HG03442 (cell line): ENCODE measurements around the gene SYT11.
A peak's percentile ranks its signal among the peaks of the same experiment; 100 is the strongest.
"Not testable (repeated sequence)": the region's sequence is repeated elsewhere in the genome, so short reads cannot be mapped to it uniquely, and the experiment has no call there.

Experiments
- ATAC-seq: cut with Tn5 transposase; IDR thresholded peaks from one replicate; pipeline ENCODE4 v1.9.1; 2021; ENCODE audit warnings: mild to moderate bottlenecking, moderate library complexity; ENCODE audit not compliant: unreplicated experiment

SYT11 gene

DNA sequence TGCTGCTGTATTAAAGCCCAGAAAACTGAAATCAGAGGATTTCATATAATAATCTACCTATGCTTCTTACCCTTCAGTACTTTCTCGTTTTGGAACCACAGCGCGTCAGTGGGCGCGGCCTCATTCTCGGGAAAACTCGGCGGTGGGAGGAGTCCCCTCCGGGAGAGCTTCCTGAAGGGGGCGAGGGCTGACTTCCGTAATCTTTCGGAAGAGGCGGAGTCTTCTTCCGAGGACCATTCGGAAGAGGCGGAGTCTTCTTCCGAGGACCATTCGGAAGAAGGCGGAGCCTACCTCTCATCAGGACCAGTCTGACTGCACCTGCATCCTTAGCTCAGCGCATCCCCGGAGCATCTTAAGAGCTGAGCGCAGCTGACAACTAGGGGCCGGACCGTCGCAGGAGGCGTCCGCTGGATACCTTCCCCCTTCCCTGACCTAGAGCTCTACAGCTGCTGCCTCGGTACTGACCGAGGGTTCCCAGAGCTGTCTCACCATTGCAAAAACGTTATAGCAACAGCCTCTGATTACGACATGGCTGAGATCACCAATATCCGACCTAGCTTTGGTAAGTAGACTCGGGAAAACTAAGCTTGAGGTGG, at the start of gene SYT11:
TSS of gene SYT11 (plus strand) at position 334 of the 596 bp plus-strand sequence. CDS start at position 529, 195 bp downstream.
- ATAC-seq = peak; percentile 69

DNA sequence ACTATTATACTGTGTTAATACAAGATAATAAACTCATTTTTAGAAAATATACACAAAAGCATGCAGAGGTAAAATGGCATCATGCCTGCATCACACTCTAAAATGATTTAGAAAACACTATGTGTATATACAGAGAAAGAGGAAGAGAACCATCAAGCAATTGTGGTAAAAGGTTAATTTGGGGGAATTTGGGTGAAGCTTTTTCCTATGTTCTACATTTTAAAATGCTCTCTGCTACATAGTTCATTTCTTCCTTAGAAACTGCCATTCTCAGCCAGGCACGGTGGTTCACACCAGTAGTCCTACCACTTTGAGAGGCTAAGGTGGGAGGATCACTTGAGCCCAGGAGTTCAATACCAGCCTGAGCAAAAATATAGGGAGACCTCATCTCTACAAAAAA, 46.5 kb upstream of the SYT11 start:
- no peak for ATAC-seq

GRCh38 chr1:155813672-155814071, 45.7 kb upstream of the SYT11 start:
- no peak for ATAC-seq

DNA sequence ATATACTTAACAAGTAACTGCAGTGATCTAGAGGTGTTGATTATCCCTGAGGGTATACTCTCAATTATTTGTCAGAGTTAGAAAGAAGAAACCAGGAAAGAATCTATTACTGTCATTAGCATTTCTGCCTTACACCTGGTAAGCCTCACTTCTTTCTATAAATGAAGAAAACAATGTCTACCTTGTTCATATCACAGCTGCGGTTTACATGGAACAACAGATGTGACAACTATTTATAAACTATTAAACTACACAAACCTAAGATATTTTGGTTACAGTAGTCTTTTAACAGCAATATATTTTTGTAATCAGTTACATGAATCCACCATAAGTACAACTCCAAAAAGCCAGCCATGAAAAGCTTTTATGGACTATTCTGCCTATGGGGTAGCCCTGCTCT, 43.0 kb upstream of the SYT11 start:
- no peak for ATAC-seq

DNA sequence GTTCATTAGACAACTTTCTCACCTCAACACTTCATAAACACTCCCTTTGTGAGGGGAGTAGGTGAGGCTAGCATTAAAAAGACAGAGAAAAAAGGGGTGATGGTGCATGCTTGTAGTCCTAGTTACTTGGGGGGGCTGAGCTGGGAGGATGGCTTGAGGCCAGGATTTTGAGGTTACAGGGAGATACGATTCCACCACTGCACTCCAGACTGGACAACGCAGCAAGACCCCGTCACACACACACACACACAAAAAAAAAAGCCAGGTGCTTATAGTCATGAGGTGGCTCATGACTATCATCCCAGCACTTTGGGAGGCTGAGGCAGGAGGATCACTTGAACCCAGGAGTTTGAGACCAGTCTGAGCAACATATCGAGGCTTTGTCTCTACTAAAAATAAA, 31.9 kb upstream of the SYT11 start:
- ATAC-seq = no peak

DNA sequence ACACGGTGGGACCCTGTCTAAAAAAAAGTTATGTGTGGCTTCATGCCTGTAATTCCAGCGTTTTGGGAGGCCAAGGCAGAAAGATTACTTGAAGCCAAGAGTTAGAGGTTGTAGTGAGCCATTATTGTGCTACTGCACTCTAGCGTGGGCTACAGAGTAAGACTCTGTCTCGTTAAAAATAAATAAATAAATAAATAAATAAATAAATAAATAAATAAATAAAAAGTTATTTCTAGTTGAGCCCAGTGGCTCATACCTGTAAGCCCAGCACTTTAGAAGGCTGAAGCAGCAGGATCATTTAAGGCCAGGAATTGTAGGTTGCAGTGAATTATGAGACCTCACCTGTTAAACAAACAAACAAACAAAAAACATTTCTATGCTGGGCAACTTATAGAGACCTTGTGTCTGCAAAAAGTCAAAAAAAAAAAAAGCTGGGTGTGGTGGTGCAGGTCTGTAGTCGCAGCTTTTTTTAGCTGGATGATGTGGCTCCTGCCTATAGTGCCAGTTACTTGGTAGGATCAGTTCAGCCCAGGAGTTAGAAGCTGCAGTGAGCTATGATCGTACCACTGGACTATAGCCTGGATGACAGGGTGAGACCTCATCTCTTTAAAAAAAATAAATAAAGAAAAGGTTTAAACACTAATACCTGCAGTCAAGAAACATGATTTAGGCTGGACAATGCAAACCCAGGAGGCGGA, 27.9 kb upstream of the SYT11 start:
- no peak for ATAC-seq

DNA sequence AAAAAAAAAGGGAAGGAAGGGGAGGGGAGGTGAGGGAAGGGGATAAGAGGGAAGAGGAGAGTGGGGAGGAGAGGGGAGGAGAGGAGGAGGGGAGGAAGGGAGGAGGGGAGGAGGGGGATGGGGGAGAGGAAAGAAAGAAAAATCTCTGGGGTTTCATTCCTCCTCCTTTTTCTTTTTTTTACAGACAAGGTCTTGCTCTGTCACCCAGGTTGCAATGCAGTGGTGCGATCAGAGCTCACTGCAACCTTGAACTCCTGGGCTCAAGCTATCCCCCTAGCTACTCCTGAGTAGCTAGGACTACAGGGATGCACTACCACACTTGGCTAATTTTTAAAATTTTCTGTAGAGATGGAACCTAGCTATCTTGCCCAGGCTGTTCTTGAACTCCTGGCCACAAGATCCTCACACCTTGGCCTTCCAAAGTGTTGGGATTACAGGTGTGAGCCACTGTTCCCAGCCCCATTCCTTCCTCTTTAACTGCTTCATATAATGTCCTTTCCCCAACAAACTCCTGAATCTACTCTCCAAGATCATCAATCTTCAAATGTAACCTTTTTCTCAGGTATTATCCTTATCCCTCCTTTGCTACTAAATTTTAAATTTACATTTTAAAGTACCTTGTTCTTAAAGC, 25.6 kb upstream of the SYT11 start:
- ATAC-seq = no peak

DNA sequence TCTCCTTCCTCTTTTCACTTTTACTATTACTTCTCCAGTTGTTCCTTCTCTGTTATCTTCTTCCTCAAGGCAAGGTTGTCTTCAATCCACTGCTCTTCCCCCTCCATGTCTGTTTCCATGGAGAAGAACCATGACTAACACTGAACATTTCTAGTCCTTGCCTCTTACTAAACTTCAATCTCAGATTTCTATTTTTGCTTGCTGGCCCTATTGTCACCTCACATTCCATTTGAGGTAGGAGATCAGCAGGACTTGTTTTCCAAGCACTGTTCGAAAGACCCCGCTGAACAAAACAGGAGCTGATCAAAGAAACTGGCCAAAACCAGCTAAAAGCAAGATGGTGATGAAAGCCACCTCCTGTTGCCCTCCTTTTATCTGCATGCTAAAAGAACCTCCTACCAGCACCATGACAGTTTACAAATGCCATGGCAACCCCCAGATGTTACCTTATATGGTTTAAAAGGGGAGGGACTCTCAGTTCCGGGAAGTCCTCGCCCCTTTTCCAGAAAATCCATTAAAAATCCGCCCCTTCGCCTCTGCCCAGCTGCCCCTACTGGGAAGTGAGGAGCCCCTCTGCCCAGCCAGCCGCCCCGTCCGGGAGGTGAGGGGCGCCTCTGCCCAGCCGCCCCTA, 25.0 kb upstream of the SYT11 start:
- ATAC-seq = no peak

GRCh38 chr1:155834927-155835399, 24.4 kb upstream of the SYT11 start:
- not testable (repeated sequence) for ATAC-seq

- ATAC-seq = no peak
Observed at GRCh38 chr1:155835548-155835947, 23.8 kb upstream of the SYT11 start.

DNA sequence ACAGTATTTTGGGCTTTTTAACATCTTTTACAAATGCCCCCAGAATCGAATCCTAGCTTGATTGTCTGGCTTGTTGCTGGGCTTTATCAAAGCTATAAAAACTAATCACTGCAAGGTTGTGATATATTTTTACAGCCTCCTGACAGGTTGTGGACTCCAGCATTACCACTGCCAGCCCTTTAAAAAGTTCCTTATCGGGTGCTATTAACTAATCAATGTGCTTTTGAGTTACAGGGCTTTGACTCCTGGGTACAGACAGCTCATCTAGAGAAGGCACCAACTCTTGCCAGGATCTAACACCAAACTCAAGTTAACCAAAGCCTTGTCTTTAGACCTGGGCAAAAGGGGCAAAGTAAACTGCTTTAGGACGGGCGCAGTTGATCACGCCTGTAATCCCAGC, 19.0 kb upstream of the SYT11 start:
- ATAC-seq = no peak

DNA sequence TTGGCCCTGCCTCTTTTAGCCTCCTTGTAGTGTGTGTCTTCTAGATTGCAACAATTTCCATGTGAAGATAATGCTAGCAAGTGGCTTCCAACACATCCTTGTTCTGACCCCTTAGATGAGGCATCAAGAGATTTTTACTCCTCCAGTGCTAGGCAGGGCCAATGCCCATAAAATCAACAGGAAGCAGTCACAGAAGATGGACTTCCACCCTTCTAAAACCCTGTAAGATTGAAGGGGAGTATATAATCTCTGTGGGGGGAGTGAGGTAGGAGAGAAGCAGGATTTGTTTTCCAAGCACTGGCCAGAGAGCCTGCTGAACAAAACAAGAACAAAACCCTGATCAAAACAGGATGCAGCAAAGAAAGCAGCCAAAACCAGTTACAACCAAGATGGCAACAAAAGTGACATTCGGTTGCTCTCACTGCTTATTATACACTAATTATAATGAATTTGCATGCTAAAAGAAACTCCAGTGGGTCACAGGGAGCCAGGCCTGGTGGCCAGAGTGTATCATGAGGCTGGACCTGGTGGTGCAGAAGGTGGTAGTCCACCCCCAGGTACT, 14.4 kb upstream of the SYT11 start:
- ATAC-seq = no peak

DNA sequence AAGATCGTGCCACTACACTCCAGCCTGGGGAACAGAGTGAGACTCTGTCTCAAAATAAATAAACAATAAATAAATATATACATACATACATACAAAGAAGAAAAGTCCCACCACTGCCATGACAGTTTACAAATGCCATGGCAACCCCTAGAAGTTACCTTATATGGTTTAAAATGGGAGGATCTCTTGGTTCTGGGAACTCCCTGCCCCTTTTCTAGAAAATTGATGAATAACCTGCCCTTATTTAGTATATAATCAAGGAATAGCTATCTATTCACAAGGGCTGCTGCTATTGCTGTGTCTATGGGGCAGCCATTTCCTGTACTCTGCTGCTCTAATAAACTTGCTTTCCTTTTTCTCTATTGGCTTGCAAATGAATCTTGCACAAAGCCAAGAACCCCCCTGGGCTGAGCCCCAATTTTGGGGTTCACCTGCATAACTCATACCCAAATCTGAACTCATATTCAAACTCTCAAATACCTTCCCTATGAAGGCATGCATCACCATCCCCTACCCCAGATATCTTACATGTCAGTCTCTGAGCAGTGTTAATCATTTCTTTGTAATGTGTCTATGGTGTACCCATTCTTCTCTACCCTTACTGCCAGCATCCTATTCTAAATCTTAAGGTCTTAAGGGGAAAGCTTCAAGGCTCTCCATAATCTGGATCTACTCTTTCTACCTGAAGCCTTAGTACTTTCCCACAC, 11.4 kb upstream of the SYT11 start:
- no peak for ATAC-seq

- no peak for ATAC-seq
Observed at GRCh38 chr1:155850345-155850744, 9.0 kb upstream of the SYT11 start.

- no peak for ATAC-seq
Observed at GRCh38 chr1:155856257-155856974, 3.0 kb upstream of the SYT11 start.

- peak; percentile 44 for ATAC-seq
Observed at GRCh38 chr1:155856975-155857930, 2.1 kb upstream of the SYT11 start, which contains the start of gene GON4L. TSS of gene GON4L (minus strand) at chr1:155857214. CDS start at chr1:155853780, 3,434 bp downstream.

DNA sequence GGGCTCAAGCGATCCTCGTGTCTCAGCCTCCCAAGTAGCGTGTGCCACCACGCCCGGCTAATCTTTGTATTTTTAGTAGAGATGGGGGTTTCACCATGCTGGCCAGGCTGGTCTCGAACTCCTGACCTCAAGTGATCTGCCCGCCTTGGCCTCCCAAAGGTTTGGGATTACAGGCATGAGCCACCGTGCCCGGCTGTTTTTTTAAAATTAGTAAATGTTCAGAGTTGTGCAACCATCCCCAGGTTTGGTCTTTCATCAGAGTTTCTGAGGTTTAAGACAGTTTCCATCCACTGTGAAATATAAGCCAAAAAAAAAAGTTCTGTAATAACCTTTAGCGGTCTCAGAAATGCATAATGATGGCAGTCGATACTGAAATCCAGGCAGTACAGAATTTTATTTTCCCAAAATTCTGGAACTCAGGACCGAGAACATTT, 550 bp upstream of the SYT11 start:
- ATAC-seq = peak; percentile 10
